Measurements from ENCODE around the gene CDK14.

GRCh38 chr7:90858546-90858945 is 262.4 kb downstream of the CDK14 start:
- TF ChIP-seq POLR2AphosphoS5 (IDR thresholded peaks at IDR 0.05; ENCODE audit: borderline replicate concordance, low read depth, low read length) (no peak), EZH2 (IDR thresholded peaks at IDR 0.05) (no peak)

Measured in SK-N-MC (cell line).